GM23338 (cell line): ENCODE results near the gene MORN4. TPM values are rescaled to one million over a fixed set of nuclear protein-coding genes. Genes with fewer than 3 reads are reported as not detected.

Source experiments
- ATAC-seq: fragments of 200-7000 bp; cut with Tn5 transposase; 3 replicates; pipeline ENCODE4 v1.9.1; 2020
- DNase-seq: peaks from one replicate; pipeline ENCODE4 v3.0.0-alpha.2; 2015; ENCODE audit warnings: low spot score
- H2AFZ ChIP-seq: fragments of 200-600 bp; sonication (generic); 2 replicates; pipeline ENCODE4 v1.8.0; 2016; ENCODE audit warnings: antibody characterized with exemption, mild to moderate bottlenecking, moderate library complexity
- H3F3A ChIP-seq: fragments of 200-600 bp; sonication (generic); replicated peaks from 2 replicates; pipeline ENCODE4 v1.8.0; 2017; ENCODE audit warnings: antibody characterized with exemption, mixed run types, low read depth
- H3K27ac ChIP-seq: fragments of 200-600 bp; sonication (generic); 2 replicates; pipeline ENCODE4 v1.6.1; 2016; ENCODE audit warnings: low read depth
- H3K27me3 ChIP-seq: fragments of 200-600 bp; sonication (generic); 2 replicates; pipeline ENCODE4 v1.8.0; 2016; ENCODE audit warnings: mild to moderate bottlenecking, mixed run types, moderate library complexity; ENCODE audit not compliant: insufficient read depth
- H3K36me3 ChIP-seq: fragments of 200-600 bp; sonication (generic); 2 replicates; pipeline ENCODE4 v1.8.0; 2016; ENCODE audit warnings: mild to moderate bottlenecking; ENCODE audit not compliant: insufficient read depth
- H3K4me1 ChIP-seq: fragments of 200-600 bp; sonication (generic); 2 replicates; pipeline ENCODE4 v1.8.0; 2016; ENCODE audit warnings: mild to moderate bottlenecking, moderate library complexity; ENCODE audit not compliant: insufficient read depth
- H3K4me2 ChIP-seq: fragments of 200-600 bp; sonication (generic); 2 replicates; pipeline ENCODE4 v1.7.1; 2017; ENCODE audit warnings: mixed run types
- H3K4me3 ChIP-seq: fragments of 200-600 bp; sonication (generic); 2 replicates; pipeline ENCODE4 v1.6.1; 2016; ENCODE audit warnings: mixed run types
- H3K79me2 ChIP-seq: fragments of 200-600 bp; sonication (generic); replicated peaks from 2 replicates; pipeline ENCODE4 v1.8.0; 2017; ENCODE audit warnings: mild to moderate bottlenecking; ENCODE audit not compliant: insufficient read depth
- H3K9me2 ChIP-seq: fragments of 200-600 bp; sonication (generic); 2 replicates; pipeline ENCODE4 v1.8.0; 2017; ENCODE audit not compliant: insufficient read depth
- H4K20me1 ChIP-seq: fragments of 200-600 bp; sonication (generic); replicated peaks from 2 replicates; pipeline ENCODE4 v1.8.0; 2017; ENCODE audit warnings: mild to moderate bottlenecking; ENCODE audit not compliant: insufficient read depth
- H3K27ac Mint-ChIP-seq: 2 replicates; pipeline ENCODE4 v1.8.0; 2020; ENCODE audit warnings: inconsistent platforms, mild to moderate bottlenecking, moderate library complexity, mixed read lengths
- H3K27me3 Mint-ChIP-seq: 3 replicates; pipeline ENCODE4 v1.8.0; 2022; ENCODE audit warnings: low read depth, mild to moderate bottlenecking, moderate library complexity, mixed read lengths, inconsistent platforms; ENCODE audit not compliant: insufficient read depth, poor library complexity
- H3K36me3 Mint-ChIP-seq: 3 replicates; pipeline ENCODE4 v1.8.0; 2021; ENCODE audit warnings: low read depth, mild to moderate bottlenecking, inconsistent platforms, moderate library complexity, mixed read lengths
- H3K4me1 Mint-ChIP-seq: 3 replicates; pipeline ENCODE4 v1.8.0; 2020; ENCODE audit warnings: mild to moderate bottlenecking, inconsistent platforms, mixed read lengths
- H3K4me3 Mint-ChIP-seq: 3 replicates; pipeline ENCODE4 v1.8.0; 2021; ENCODE audit warnings: moderate library complexity, mild to moderate bottlenecking, inconsistent platforms, mixed read lengths
- H3K9me3 Mint-ChIP-seq: 3 replicates; pipeline ENCODE4 v1.8.0; 2020; ENCODE audit warnings: moderate library complexity, mild to moderate bottlenecking, inconsistent platforms, mixed read lengths
- EZH2phosphoT487 ChIP-seq: fragments of 200-600 bp; sonication (generic); IDR thresholded peaks from one replicate; pipeline ENCODE4 v1.8.1; 2018; ENCODE audit warnings: antibody characterized with exemption; ENCODE audit not compliant: unreplicated experiment
- JUNB ChIP-seq: IDR thresholded peaks from one replicate; pipeline ENCODE4 v1.6.1; 2016; ENCODE audit warnings: antibody characterized with exemption; ENCODE audit not compliant: unreplicated experiment
- NANOG ChIP-seq: IDR thresholded peaks from 2 replicates; pipeline ENCODE4 v1.6.1; 2016; ENCODE audit warnings: antibody characterized with exemption, borderline replicate concordance
- POLR2AphosphoS5 ChIP-seq: IDR thresholded peaks from 2 replicates; pipeline ENCODE4 v1.6.1; 2016; ENCODE audit warnings: antibody characterized with exemption, low read depth
- REST ChIP-seq: IDR thresholded peaks from one replicate; pipeline ENCODE4 v1.6.1; 2018; ENCODE audit warnings: antibody characterized with exemption; ENCODE audit not compliant: unreplicated experiment
- STAT1 ChIP-seq: IDR thresholded peaks from one replicate; pipeline ENCODE4 v1.6.1; 2016; ENCODE audit warnings: antibody characterized with exemption; ENCODE audit not compliant: unreplicated experiment
- ZNF114 ChIP-seq: fragments of 250-450 bp; sonication (Bioruptor Pico); IDR thresholded peaks from 2 replicates; pipeline ENCODE4 v1.5.0; 2020; ENCODE audit warnings: mild to moderate bottlenecking, moderate library complexity
- ZNF331 ChIP-seq: fragments of 250-450 bp; sonication (Bioruptor Pico); IDR thresholded peaks from 2 replicates; pipeline ENCODE4 v1.5.0; 2020; ENCODE audit warnings: low read depth, mild to moderate bottlenecking, moderate library complexity
- ZNF462 ChIP-seq: fragments of 250-450 bp; sonication (Bioruptor Pico); IDR thresholded peaks from 2 replicates; pipeline ENCODE4 v1.5.0; 2020; ENCODE audit warnings: mild to moderate bottlenecking, moderate library complexity
- polyA plus RNA-seq: library from polyadenylated mRNA; unstranded; fragments of >200 nt; fragmentation: Nextera tagmentation; extraction: Ambion mirVana; gene quantifications from 2 replicates; pipeline ENCODE4 v1.2.1, GENCODE V29; 2016
- total RNA-seq: library from RNA; depleted of rRNA; stranded (reverse); fragments of >200 nt; shearing (Covaris generic); gene quantifications from 2 replicates; pipeline ENCODE4 v1.2.3, GENCODE V29; 2014
- TF ChIP-seq, protein P1 (sequence below), 2 experiments: fragments of 200-600 bp in 1 of 2; sonication (generic) in 1 of 2; conservative IDR thresholded peaks; 2 replicates each; pipeline versions ENCODE4 v1.5.1 to v1.6.1; 2016 to 2017; ENCODE audit warnings: antibody characterized with exemption in 2 of 2, low read depth in 2 of 2, mild to moderate bottlenecking in 2 of 2, moderate library complexity in 1 of 2

Gene MORN4
- total and polyA plus RNA-seq, 2 experiments from 2014 or later: 9.0 to 50.0 TPM

GRCh38 chr10:97585439-97585811, 47.9 kb downstream of the MORN4 start (continued):
- TF ChIP-seq REST (no peak), JUNB (no peak), POLR2AphosphoS5 (no peak), STAT1 (no peak), NANOG (no peak), ZNF114 (CRISPR knock-in tag) (no peak), ZNF331 (CRISPR knock-in tag) (no peak)

DNA sequence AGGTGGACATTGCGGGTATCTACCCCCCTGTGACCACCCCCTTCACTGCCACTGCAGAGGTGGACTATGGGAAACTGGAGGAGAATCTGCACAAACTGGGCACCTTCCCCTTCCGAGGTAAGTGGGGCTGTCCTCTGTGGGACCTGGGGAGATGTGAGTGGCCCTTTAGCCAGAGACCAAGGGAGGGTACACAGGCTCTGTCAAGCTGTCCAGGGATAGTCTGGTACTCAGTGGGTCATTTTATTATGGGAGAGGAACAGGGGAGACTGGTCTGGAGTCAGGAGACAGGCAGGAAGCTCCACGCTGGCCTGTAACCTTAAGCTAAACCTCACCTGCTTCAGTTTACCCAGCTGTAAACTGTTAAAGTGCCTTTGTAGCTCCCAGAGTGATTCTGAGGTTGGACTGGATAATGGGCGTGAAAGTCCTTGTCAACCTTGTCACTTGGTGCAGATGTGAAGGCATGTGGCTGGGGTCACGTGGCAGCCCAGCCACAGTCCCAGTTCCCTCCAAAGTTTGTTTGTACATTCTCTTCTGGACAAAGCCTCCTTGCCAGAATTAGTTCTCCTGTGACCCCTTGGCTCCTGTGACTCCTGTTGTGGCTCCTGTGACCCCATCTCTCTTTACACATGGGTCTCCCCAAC, 48.4 kb downstream of the MORN4 start:
- Mint-ChIP-seq H3K27ac (no peak overlapping the region; the same call in 1 of the 2 replicates), H3K4me1 (peaks cover 10% of the 10 kb centered on the region; the same call in 2 of the 3 replicates), H3K27me3 (peaks cover 12% of the 10 kb centered on the region), H3K4me3 (no peak overlapping the region), H3K36me3 (no peaks in the 10 kb centered on the region), H3K9me3 (no peaks in the 10 kb centered on the region)
- no peak for DNase-seq
- no peak for ATAC-seq
- Histone ChIP-seq H3K36me3 (no peaks in the 10 kb centered on the region), H3K79me2 (no peaks in the 10 kb centered on the region), H4K20me1 (no peaks in the 10 kb centered on the region), H3K4me3 (no peak overlapping the region), H2AFZ (no peak overlapping the region), H3K27me3 (no peaks in the 10 kb centered on the region), H3K4me2 (no peak overlapping the region), H3K9me2 (no peaks in the 10 kb centered on the region), H3K4me1 (peaks cover 3% of the 10 kb centered on the region), H3K27ac (no peak overlapping the region), H3F3A (no peaks in the 10 kb centered on the region)
- TF ChIP-seq REST (no peak), EZH2phosphoT487 (no peak), ZNF462 (CRISPR knock-in tag) (no peak)
- TF ChIP-seq, protein P1, sequence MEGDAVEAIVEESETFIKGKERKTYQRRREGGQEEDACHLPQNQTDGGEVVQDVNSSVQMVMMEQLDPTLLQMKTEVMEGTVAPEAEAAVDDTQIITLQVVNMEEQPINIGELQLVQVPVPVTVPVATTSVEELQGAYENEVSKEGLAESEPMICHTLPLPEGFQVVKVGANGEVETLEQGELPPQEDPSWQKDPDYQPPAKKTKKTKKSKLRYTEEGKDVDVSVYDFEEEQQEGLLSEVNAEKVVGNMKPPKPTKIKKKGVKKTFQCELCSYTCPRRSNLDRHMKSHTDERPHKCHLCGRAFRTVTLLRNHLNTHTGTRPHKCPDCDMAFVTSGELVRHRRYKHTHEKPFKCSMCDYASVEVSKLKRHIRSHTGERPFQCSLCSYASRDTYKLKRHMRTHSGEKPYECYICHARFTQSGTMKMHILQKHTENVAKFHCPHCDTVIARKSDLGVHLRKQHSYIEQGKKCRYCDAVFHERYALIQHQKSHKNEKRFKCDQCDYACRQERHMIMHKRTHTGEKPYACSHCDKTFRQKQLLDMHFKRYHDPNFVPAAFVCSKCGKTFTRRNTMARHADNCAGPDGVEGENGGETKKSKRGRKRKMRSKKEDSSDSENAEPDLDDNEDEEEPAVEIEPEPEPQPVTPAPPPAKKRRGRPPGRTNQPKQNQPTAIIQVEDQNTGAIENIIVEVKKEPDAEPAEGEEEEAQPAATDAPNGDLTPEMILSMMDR (conservative IDR thresholded peaks at IDR 0.05; ENCODE audit: low read depth in 2 of 2): no peak
